ENCODE measurements around the gene HAGH. TPM values are rescaled to one million over a fixed set of nuclear protein-coding genes. Genes with fewer than 3 reads are reported as not detected.

HAGH gene
- total RNA-seq (2022; extraction: Qiagen RNA extraction) = 50.3 to 70.7 TPM (median 65.9 TPM) in 5 replicates

DNA sequence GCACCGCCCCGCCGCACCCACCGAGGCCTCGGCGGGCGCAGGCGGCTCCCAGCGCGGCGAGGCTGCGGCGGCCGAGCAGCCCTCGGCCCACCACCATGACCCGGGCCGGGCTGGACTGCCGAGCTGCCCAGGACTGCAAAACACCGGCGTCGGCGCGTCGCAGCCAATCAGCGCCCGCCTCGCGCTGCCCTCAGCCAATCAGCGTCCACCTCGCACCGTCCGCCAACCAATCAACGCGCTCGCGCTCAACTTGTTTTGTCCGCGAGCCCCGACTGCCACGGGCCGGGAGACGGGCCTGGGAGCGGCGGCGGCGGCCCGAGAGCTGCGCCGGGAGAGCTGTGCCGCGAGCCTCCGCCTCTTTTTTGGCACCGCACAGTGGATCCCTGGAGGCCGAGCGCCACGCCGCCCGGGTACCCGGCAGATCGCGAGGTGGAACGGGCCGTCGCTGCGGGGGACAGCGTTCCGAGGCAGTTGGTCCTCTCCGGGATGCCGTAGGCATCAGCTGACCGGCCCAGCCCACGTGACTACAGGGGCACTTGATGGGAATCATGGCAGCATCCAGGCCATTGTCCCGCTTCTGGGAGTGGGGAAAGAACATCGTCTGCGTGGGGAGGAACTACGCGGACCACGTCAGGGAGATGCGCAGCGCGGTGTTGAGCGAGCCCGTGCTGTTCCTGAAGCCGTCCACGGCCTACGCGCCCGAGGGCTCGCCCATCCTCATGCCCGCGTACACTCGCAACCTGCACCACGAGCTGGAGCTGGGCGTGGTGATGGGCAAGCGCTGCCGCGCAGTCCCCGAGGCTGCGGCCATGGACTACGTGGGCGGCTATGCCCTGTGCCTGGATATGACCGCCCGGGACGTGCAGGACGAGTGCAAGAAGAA lies at the start of gene HAGH, which contains the start of gene FAHD1:
Gene HAGH (minus strand): TSS at position 135 of the 883 bp plus-strand sequence. CDS start 38 bp downstream, at position 97.
Gene FAHD1 (plus strand): TSS at position 516 of the 883 bp plus-strand sequence. CDS start 33 bp downstream, at position 549.

DNA sequence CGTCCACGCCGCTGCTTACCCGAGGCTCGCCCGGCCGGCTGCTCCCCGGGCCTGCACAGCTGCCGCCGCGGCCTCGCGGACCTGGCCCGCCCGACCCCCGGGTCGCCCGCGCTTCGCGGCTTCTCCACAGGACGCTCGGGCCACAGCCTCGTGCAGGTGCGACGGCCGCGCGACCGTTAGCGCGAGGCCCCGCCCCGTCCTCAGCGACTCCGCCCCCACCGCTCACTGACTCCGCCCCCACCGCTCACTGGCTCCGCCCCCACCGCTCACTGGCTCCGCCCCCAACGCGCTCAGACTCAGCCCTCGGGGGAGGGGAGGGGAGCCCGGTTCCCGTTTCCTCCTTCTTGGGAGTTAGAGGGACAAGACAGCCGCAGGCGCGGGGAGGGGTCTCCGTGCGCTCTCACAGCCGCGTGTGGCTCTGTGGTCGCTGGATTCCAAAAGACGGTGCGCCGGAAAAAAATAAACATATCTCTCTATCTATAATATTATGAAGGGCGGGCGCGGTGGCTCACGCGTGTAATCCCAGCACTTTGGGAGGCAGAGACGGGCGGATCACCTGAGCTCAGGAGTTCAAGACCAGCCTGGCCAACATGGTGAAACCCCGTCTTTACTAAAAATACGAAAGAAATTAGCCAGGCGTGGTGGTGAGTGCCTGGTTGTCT lies 45.5 kb upstream of the HAGH start, which contains the start of gene MEIOB:
Gene MEIOB (minus strand): TSS at position 191 of the 662 bp plus-strand sequence. CDS start 3,989 bp downstream, outside the sequence.

GRCh38 chr16:1793578-1794220 lies 32.9 kb downstream of the HAGH start, which contains the start of gene IGFALS:
Gene IGFALS (minus strand): TSS chr16:1793705. CDS start chr16:1793652, 53 bp downstream.

DNA sequence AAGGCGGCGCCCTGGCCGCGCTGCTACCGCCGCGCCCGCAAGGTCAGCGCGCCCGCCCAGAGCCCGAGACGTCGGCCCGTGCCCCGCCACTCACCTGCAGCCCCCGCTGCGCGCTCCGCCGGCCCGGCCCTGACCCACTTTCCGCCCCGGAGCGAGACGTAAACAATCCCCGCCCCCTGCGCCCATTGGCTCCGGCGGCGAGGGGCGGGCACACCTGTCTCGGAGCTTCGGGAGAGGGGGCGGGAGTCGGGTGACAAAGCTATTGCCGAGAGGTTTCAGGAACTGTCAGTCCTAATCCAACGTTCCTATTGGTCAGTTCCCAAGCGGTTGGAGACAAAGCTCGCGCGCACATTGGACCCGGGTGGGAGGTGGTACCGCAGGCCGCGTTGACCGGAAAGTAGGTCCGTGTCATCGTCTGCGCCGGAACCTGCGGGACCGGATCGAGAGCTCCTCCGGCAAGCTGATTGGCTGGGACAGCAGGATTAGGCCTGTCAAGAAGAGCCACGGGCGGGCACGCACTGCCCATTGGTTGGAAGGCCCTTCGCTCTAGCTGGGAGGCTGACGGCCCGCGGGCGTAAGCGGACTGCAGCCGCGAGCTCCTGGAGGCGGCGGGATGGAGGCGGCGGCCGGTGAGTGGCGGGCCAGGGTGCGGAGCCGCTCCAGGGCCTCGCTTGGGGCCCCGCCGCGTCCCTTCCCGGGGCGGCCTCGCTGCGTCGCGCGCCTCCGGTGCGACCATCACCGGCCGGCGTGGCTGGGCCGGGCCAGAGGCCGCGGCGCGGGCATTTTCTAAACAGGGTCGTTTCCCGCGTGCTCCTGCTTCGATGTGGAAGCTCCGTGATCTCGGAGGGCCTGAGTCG lies 44.0 kb downstream of the HAGH start, which contains the start of the genes NUBP2 and SPSB3:
Gene NUBP2 (plus strand): TSS at position 553 of the 857 bp plus-strand sequence. CDS start 61 bp downstream, at position 614.
Gene SPSB3 (minus strand): TSS at position 164 of the 857 bp plus-strand sequence. CDS start 1,088 bp downstream, outside the sequence.

DNA sequence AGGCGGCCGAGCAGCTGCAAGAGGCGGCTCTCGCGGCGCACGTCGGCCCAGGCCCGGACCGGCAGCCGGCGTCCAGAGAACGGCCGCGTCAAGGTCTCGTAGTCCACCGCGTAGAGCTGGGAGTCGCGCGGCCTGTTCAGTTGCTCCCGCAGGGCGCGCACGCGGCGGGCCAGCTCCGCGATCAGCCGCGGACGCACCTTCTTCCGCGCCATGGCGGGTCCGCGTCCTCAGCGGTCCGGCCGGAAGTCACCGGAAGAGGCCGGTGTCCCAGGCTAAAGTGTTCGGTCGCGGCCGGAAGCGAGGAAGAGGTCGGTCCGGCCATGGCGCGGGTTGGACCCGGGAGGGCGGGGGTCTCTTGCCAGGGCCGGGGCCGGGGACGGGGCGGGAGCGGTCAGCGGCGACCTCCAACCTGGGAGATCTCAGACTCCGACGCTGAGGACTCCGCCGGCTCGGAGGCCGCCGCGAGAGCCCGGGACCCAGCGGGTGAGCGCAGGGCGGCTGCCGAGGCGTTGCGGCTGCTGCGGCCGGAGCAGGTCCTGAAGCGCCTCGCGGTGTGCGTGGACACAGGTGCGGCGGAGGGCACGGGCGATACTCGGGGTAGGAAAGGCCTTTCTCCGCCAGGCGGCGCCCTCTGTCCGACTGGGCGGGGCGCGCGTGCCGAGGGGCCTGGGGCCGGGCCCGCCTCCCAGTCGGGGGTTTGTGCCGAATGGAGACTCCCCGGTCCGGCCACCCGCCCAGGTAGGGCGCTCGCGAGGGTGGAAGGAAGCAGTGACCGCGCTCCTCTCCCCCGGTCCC lies 53.5 kb downstream of the HAGH start, which contains the start of gene MRPS34:
Gene MRPS34 (minus strand): TSS at position 227 of the 795 bp plus-strand sequence. CDS start 15 bp downstream, at position 212.

DNA sequence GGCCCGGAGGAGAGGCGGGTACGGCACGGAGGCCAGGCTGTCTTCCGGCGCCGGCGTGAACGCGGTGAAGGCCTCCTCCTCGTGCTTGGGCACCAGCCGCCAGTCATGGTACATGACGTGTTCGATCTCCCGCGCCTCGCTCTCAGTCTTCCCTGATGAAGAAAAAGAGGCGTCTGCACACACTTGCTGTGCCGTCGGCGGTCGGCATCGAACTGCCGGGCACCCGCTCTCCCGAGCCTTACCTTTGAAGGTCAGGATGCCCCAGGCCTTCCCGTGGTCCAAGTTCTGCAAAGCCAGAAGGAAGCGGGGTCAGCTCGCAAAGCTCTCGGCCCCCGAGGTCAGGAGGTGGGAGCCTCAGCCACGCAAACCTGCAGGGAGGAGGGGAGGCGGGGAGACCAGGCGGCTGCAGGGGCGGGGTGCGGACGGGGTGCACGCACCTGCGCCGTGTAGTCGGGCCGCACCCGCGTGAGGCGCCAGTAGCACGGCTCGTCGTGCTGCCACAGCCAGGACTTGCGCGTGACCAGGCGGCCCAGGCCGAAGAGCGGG lies 54.2 kb downstream of the HAGH start, which contains the start of gene EME2:
Gene EME2 (plus strand): TSS at position 449 of the 546 bp plus-strand sequence. CDS start 418 bp downstream, outside the sequence.

GRCh38 chr16:1771188-1771863 lies 55.3 kb downstream of the HAGH start, which contains the start of gene NME3:
Gene NME3 (minus strand): TSS chr16:1771543. CDS start chr16:1771534, 9 bp downstream.

Other genes starting within 250 kb of the HAGH start
- 7.3 to 11.3 TPM (median 8.7 TPM) in 5 replicates for gene IFT140, start 214.8 kb downstream of the HAGH start, total RNA-seq (2022; extraction: Qiagen RNA extraction)
- gene CRAMP1, start 214.5 kb downstream of the HAGH start, total RNA-seq (2022; extraction: Qiagen RNA extraction) = 9.8 to 18.9 TPM (median 15.6 TPM) in 5 replicates
- 173 to 201 TPM (median 193 TPM) in 5 replicates for gene JPT2, start 148.5 kb downstream of the HAGH start, total RNA-seq (2022; extraction: Qiagen RNA extraction)
- 25.5 to 71.3 TPM (median 51.4 TPM) in 5 replicates for gene MAPK8IP3, start 120.6 kb downstream of the HAGH start, total RNA-seq (2022; extraction: Qiagen RNA extraction)
- 32.3 to 47.5 TPM (median 40.9 TPM) in 5 replicates for gene NME3, start 55.3 kb downstream of the HAGH start, total RNA-seq (2022; extraction: Qiagen RNA extraction)
- 4.2 to 10.4 TPM (median 8.9 TPM) in 5 replicates for gene EME2, start 54.0 kb downstream of the HAGH start, total RNA-seq (2022; extraction: Qiagen RNA extraction)
- gene MRPS34, start 53.7 kb downstream of the HAGH start, total RNA-seq (2022; extraction: Qiagen RNA extraction) = 169 to 265 TPM (median 236 TPM) in 5 replicates
- 14.4 to 25.2 TPM (median 23.1 TPM) in 5 replicates for gene SPSB3, start 44.3 kb downstream of the HAGH start, total RNA-seq (2022; extraction: Qiagen RNA extraction)
- 52.6 to 79.7 TPM (median 76.6 TPM) in 5 replicates for gene NUBP2, start 43.9 kb downstream of the HAGH start, total RNA-seq (2022; extraction: Qiagen RNA extraction)
- gene IGFALS, start 33.1 kb downstream of the HAGH start, total RNA-seq (2022; extraction: Qiagen RNA extraction) = 0.05 to 0.13 TPM (median 0.05 TPM) in 3 of 5 replicates, not detected in the others
- 41.2 to 49.0 TPM (median 44.9 TPM) in 5 replicates for gene FAHD1, start 381 bp upstream of the HAGH start, total RNA-seq (2022; extraction: Qiagen RNA extraction)
- 1.0 to 1.7 TPM (median 1.3 TPM) in 5 replicates for gene MEIOB, start 45.3 kb upstream of the HAGH start, total RNA-seq (2022; extraction: Qiagen RNA extraction)
- gene HS3ST6, start 91.6 kb upstream of the HAGH start, total RNA-seq (2022; extraction: Qiagen RNA extraction) = 1.2 to 1.9 TPM (median 1.6 TPM) in 5 replicates
- 32.7 to 40.4 TPM (median 38.3 TPM) in 5 replicates for gene MSRB1, start 116.4 kb upstream of the HAGH start, total RNA-seq (2022; extraction: Qiagen RNA extraction)
- gene RPL3L, start 127.9 kb upstream of the HAGH start, total RNA-seq (2022; extraction: Qiagen RNA extraction) = 0.08 to 0.14 TPM in 2 of 5 replicates, not detected in the others
- gene NDUFB10, start 132.7 kb upstream of the HAGH start, total RNA-seq (2022; extraction: Qiagen RNA extraction) = 258 to 328 TPM (median 268 TPM) in 5 replicates
- 3,451 to 5,688 TPM (median 5,221 TPM) in 5 replicates for gene RPS2, start 138.0 kb upstream of the HAGH start, total RNA-seq (2022; extraction: Qiagen RNA extraction)
- gene RNF151, start 140.0 kb upstream of the HAGH start, total RNA-seq (2022; extraction: Qiagen RNA extraction) = not detected in 5 replicates
- 30.0 to 38.7 TPM (median 34.9 TPM) in 5 replicates for gene TBL3, start 145.2 kb upstream of the HAGH start, total RNA-seq (2022; extraction: Qiagen RNA extraction)
- gene NOXO1, start 154.6 kb upstream of the HAGH start, total RNA-seq (2022; extraction: Qiagen RNA extraction) = 0.12 to 0.18 TPM (median 0.17 TPM) in 5 replicates
- 26.9 to 43.1 TPM (median 39.8 TPM) in 5 replicates for gene GFER, start 157.4 kb upstream of the HAGH start, total RNA-seq (2022; extraction: Qiagen RNA extraction)
- 5.7 to 7.4 TPM (median 6.8 TPM) in 5 replicates for gene SYNGR3, start 163.1 kb upstream of the HAGH start, total RNA-seq (2022; extraction: Qiagen RNA extraction)
- 35.1 to 67.2 TPM (median 61.5 TPM) in 5 replicates for gene ZNF598, start 183.0 kb upstream of the HAGH start, total RNA-seq (2022; extraction: Qiagen RNA extraction)
- 0.79 to 1.2 TPM (median 1.0 TPM) in 5 replicates for gene NPW, start 193.0 kb upstream of the HAGH start, total RNA-seq (2022; extraction: Qiagen RNA extraction)
- 45.5 to 66.1 TPM (median 65.3 TPM) in 5 replicates for gene NHERF2, start 200.1 kb upstream of the HAGH start, total RNA-seq (2022; extraction: Qiagen RNA extraction)
- 36.7 to 40.8 TPM (median 39.4 TPM) in 5 replicates for gene NTHL1, start 221.0 kb upstream of the HAGH start, total RNA-seq (2022; extraction: Qiagen RNA extraction)
- gene TSC2, start 221.2 kb upstream of the HAGH start, total RNA-seq (2022; extraction: Qiagen RNA extraction) = 18.8 to 50.4 TPM (median 40.2 TPM) in 5 replicates